Ishikawa (cell line): ENCODE data around the gene BAZ2B.

Experiments used
- CEBPB ChIP-seq: IDR thresholded peaks from 2 replicates; pipeline ENCODE4 v1.6.1; 2012
- CREB1 ChIP-seq: IDR thresholded peaks from 2 replicates; pipeline ENCODE4 v1.6.1; 2012; ENCODE audit warnings: low read depth
- EGR1 ChIP-seq: IDR thresholded peaks from 2 replicates; pipeline ENCODE4 v1.6.1; 2012
- EP300 ChIP-seq: IDR thresholded peaks from 2 replicates; pipeline ENCODE4 v1.6.1; 2012; ENCODE audit warnings: borderline replicate concordance
- FOXM1 ChIP-seq: IDR thresholded peaks from 2 replicates; pipeline ENCODE4 v1.6.1; 2012; ENCODE audit warnings: low read depth, borderline replicate concordance
- MAX ChIP-seq: IDR thresholded peaks from 2 replicates; pipeline ENCODE4 v1.6.1; 2012
- NFIC ChIP-seq: IDR thresholded peaks from 2 replicates; pipeline ENCODE4 v1.6.1; 2012
- RAD21 ChIP-seq: IDR thresholded peaks from 2 replicates; pipeline ENCODE4 v1.6.1; 2012; ENCODE audit warnings: low read depth
- REST ChIP-seq: IDR thresholded peaks from 2 replicates; pipeline ENCODE4 v1.6.1; 2012; ENCODE audit warnings: low read depth, mild to moderate bottlenecking
- TAF1 ChIP-seq: IDR thresholded peaks from 2 replicates; pipeline ENCODE4 v1.6.1; 2012; ENCODE audit warnings: low read depth, mild to moderate bottlenecking
- TCF12 ChIP-seq: IDR thresholded peaks from 2 replicates; pipeline ENCODE4 v1.6.1; 2012; ENCODE audit warnings: low read depth
- TEAD4 ChIP-seq: IDR thresholded peaks from 2 replicates; pipeline ENCODE4 v1.6.1; 2012
- USF1 ChIP-seq: IDR thresholded peaks from 2 replicates; pipeline ENCODE4 v1.6.1; 2012
- YY1 ChIP-seq: IDR thresholded peaks from 2 replicates; pipeline ENCODE4 v1.6.1; 2012; ENCODE audit warnings: low read depth
- ZBTB7A ChIP-seq: IDR thresholded peaks from 2 replicates; pipeline ENCODE4 v1.6.1; 2012; ENCODE audit warnings: low read depth

BAZ2B gene

GRCh38 chr2:159616286-159616701 is at the start of gene BAZ2B:
BAZ2B (minus strand) TSS chr2:159616548; CDS start chr2:159478719, 137,829 bp downstream.
- TF ChIP-seq CREB1: peak; percentile 32; the same call in 1 of the 2 replicates
- no peak for TF ChIP-seq TEAD4

GRCh38 chr2:159661286-159661685 is 44.9 kb upstream of the BAZ2B start:
- TF ChIP-seq FOXM1 (no peak), NFIC (no peak)

GRCh38 chr2:159658881-159659873 is 42.8 kb upstream of the BAZ2B start:
- TF ChIP-seq NFIC (no peak), TCF12 (no peak), TAF1 (no peak), USF1 (no peak), TEAD4 (no peak), MAX (no peak), RAD21 (no peak), EP300 (no peak), EGR1 (no peak), ZBTB7A (no peak), CREB1 (no peak), YY1 (no peak), CEBPB (no peak), REST (no peak)

GRCh38 chr2:159653962-159654361 is 37.6 kb upstream of the BAZ2B start:
- TF ChIP-seq USF1 (no peak), RAD21 (no peak)

- TF ChIP-seq REST (no peak), EGR1 (no peak), TAF1 (no peak), CEBPB (no peak), NFIC (no peak)
Observed at GRCh38 chr2:159651884-159652283, 35.5 kb upstream of the BAZ2B start.

- TF ChIP-seq TCF12 (no peak), CEBPB (0 out of 2 replicates have a peak, but pooled peaks have one; percentile 8)
Observed at GRCh38 chr2:159650574-159650973, 34.2 kb upstream of the BAZ2B start.

- TF ChIP-seq ZBTB7A (no peak), NFIC (no peak), TCF12 (no peak), FOXM1 (no peak), MAX (no peak), TEAD4 (no peak), REST (no peak), TAF1 (no peak), EP300 (no peak), USF1 (no peak), RAD21 (no peak), CEBPB (no peak)
Observed at GRCh38 chr2:159648643-159649042, 32.3 kb upstream of the BAZ2B start.
